Myometrial cell (primary cell): ENCODE results near the gene NEURL3. TPM values are rescaled to one million over a fixed set of nuclear protein-coding genes. Genes with fewer than 3 reads are reported as not detected.

Experiments
- total RNA-seq: library from RNA; depleted of rRNA; stranded (reverse); fragments of >200 nt; gene quantifications from 2 replicates; pipeline ENCODE4 v1.2.3, GENCODE V29; 2015

The NEURL3 gene, protein sequence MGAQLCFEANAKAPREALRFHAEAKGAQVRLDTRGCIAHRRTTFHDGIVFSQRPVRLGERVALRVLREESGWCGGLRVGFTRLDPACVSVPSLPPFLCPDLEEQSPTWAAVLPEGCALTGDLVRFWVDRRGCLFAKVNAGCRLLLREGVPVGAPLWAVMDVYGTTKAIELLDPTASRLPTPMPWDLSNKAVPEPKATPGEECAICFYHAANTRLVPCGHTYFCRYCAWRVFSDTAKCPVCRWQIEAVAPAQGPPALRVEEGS
- total RNA-seq, result not detected in 2 replicates

DNA sequence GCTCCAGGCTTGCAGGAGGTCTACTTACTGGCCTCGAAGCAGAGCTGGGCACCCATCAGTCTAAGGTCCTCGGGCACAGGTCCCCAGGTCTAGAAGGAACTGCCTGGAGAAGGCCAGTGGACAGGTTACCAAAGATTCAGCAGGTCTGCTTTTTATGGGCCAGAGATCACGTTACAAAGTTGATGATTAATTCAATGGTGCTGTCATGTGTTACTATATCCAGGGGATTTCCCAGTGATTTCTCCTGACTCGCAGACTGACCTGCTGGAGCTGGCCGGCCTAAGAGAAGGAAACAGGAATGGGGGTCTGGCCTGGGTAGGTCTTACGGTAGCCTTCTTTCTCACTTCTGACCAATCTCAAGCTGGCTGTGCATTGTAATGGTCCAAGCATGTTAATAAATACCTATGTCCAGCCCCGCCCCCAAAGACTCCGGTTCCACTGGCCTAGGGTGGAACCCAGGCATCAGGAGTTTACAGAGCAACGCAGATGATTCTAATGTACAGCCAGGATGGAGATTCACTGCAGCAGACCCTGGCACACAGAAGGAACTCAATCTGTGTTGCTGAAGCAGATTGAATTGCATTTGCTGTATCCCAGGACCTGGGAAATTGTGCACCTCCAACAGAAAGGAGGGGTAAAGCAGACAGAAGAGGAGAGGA lies at the start of gene NEURL3:
Gene NEURL3, minus strand, starts transcription at position 127 of the 659 bp plus-strand sequence. Its CDS starts 71 bp downstream, at position 56.

DNA sequence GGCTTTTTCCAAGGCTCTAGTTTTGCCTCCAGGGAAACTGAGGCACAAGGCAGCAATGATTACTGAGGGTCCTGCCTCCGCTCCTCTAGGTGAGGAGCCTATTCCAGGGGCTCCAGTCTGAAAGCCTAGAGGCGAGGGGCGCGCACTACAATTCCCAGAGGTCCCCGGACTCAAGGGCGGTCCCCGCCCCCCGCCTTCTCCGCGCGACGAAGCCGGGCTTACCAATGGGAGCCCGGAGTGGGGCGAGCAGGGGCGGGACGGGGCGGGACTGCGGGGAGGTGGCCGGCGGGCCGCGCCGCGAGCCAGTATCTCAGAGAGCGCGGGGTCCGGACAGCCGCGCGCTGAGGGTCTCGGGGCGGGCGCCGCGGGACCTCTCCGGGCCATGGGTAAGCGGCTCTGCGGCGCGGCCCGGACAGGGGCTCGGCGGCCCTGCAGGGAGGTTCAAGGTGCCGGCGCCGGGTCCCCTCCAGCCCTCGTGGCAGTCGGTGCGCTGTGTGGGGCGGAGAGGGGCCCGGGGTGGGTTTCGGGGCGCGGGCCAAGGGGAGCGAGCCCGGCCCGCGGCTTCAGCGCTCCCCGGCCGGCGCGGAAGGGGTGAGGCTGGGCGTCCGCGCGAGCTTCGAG lies 31.4 kb upstream of the NEURL3 start, which contains the start of gene ARID5A:
Gene ARID5A, plus strand, starts transcription at position 308 of the 621 bp plus-strand sequence. Its CDS starts 75 bp downstream, at position 383.

Other genes with a start within 250 kb of the NEURL3 start
- 21.9 and 28.9 TPM in 2 replicates for gene TMEM127, start 239.4 kb downstream of the NEURL3 start, total RNA-seq
- 105 and 129 TPM in 2 replicates for gene CIAO1, start 239.1 kb downstream of the NEURL3 start, total RNA-seq
- 60.0 and 76.7 TPM in 2 replicates for gene SNRNP200, start 199.8 kb downstream of the NEURL3 start, total RNA-seq
- 1.4 and 3.5 TPM in 2 replicates for gene ITPRIPL1, start 180.0 kb downstream of the NEURL3 start, total RNA-seq
- 13.0 and 29.2 TPM in 2 replicates for gene NCAPH, start 169.6 kb downstream of the NEURL3 start, total RNA-seq
- 8.5 and 8.9 TPM in 2 replicates for gene ARID5A, start 31.4 kb upstream of the NEURL3 start, total RNA-seq
- 31.4 and 33.2 TPM in 2 replicates for gene KANSL3, start 133.0 kb upstream of the NEURL3 start, total RNA-seq
- gene FER1L5, start 137.4 kb upstream of the NEURL3 start, total RNA-seq, result under 0.01 and 0.18 TPM in 2 replicates
- gene LMAN2L, start 234.7 kb upstream of the NEURL3 start, total RNA-seq, result 32.3 and 34.2 TPM in 2 replicates